H1 (cell line): Measurements from ENCODE around the gene CMSS1.

Experiments used
- CBX5 ChIP-seq: fragments of 300-800, 300-1000 bp; sonication (generic); IDR thresholded peaks from 2 replicates; pipeline ENCODE4 v1.7.1; 2016; ENCODE audit warnings: antibody characterized with exemption, low read length, low read depth
- EZH2 ChIP-seq: fragments of 200-600 bp; sonication (generic); IDR thresholded peaks from 2 replicates; pipeline ENCODE4 v1.7.1; 2012; ENCODE audit warnings: low read depth, mild to moderate bottlenecking, moderate library complexity, low read length, inconsistent platforms; ENCODE audit not compliant: severe bottlenecking
- GABPA ChIP-seq: IDR thresholded peaks from 2 replicates; pipeline ENCODE4 v1.6.1; 2011; ENCODE audit warnings: mild to moderate bottlenecking, low read length, moderate library complexity, borderline replicate concordance; ENCODE audit not compliant: insufficient read depth
- JUN ChIP-seq: IDR thresholded peaks from 2 replicates; pipeline ENCODE4 v1.6.1; 2011; ENCODE audit warnings: low read depth, mild to moderate bottlenecking, improper control_type of control experiment, low read length
- KDM5A ChIP-seq: fragments of 200-600 bp; IDR thresholded peaks from 2 replicates; pipeline ENCODE4 v1.7.1; 2012; ENCODE audit warnings: mild to moderate bottlenecking, low read length, inconsistent platforms, mixed read lengths
- POLR2A ChIP-seq, 2 experiments: IDR thresholded peaks; 1 replicate in 1 of 2; 2 replicates in 1 of 2; pipeline ENCODE4 v1.6.1; 2011; ENCODE audit warnings: low read depth in 2 of 2, low read length in 2 of 2, mild to moderate bottlenecking in 2 of 2; ENCODE audit errors: control extremely low read depth in 1 of 2
- POLR2AphosphoS5 ChIP-seq: IDR thresholded peaks from 2 replicates; pipeline ENCODE4 v1.6.1; 2011; ENCODE audit warnings: low read depth, low read length
- ZNF274 ChIP-seq: IDR thresholded peaks from 2 replicates; pipeline ENCODE4 v1.7.0; 2012; ENCODE audit warnings: low read length, borderline replicate concordance; ENCODE audit errors: extremely low read depth
- TF ChIP-seq, protein P1 (sequence below), 3 experiments: IDR thresholded peaks; 1 replicate in 2 of 3; 2 replicates in 1 of 3; pipeline versions ENCODE4 v1.5.1 to v1.6.1; 2011; ENCODE audit warnings: low read length in 3 of 3, mild to moderate bottlenecking in 3 of 3, inconsistent platforms in 2 of 3, low read depth in 1 of 3, moderate library complexity in 1 of 3; ENCODE audit not compliant: insufficient read depth in 1 of 3; ENCODE audit errors: control extremely low read depth in 1 of 3
- TF ChIP-seq, protein P2 (sequence below): IDR thresholded peaks from 2 replicates; pipeline ENCODE4 v1.6.1; 2011; ENCODE audit warnings: low read depth, mild to moderate bottlenecking, low read length; ENCODE audit not compliant: insufficient read depth

DNA sequence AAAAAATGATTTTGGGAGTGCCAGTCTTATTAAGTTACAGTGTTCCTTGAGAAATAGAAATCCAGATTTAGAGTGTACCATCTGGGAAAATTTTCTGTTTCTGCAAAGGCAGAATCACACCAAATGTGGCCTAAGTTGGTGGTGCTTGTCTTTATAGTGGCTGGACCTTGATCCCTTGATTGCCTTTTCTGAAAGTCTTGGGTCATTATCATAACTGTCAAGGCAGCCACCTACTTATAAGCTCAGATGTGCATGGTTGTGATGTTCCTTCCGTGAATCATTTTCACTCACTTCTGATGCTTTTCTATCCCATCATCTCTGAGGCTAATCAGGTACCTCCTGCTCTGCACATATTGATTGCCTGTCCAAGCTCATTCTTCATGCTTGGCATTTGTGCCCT is 20.1 kb downstream of the CMSS1 start:
- TF ChIP-seq, protein P1, sequence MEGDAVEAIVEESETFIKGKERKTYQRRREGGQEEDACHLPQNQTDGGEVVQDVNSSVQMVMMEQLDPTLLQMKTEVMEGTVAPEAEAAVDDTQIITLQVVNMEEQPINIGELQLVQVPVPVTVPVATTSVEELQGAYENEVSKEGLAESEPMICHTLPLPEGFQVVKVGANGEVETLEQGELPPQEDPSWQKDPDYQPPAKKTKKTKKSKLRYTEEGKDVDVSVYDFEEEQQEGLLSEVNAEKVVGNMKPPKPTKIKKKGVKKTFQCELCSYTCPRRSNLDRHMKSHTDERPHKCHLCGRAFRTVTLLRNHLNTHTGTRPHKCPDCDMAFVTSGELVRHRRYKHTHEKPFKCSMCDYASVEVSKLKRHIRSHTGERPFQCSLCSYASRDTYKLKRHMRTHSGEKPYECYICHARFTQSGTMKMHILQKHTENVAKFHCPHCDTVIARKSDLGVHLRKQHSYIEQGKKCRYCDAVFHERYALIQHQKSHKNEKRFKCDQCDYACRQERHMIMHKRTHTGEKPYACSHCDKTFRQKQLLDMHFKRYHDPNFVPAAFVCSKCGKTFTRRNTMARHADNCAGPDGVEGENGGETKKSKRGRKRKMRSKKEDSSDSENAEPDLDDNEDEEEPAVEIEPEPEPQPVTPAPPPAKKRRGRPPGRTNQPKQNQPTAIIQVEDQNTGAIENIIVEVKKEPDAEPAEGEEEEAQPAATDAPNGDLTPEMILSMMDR (IDR thresholded peaks at IDR 0.05; ENCODE audit: control extremely low read depth in 1 of 3, insufficient read depth in 1 of 3, low read depth in 1 of 3, low read length in 3 of 3): no peak
- no peak for TF ChIP-seq POLR2A (IDR thresholded peaks at IDR 0.05; ENCODE audit: control extremely low read depth in 1 of 2, low read depth in 2 of 2, low read length in 2 of 2)
- no peak for TF ChIP-seq ZNF274
- no peak for TF ChIP-seq POLR2AphosphoS5
- TF ChIP-seq GABPA: no peak
- TF ChIP-seq EZH2: no peak
- TF ChIP-seq CBX5: no peak
- no peak for TF ChIP-seq JUN
- TF ChIP-seq KDM5A: no peak
- TF ChIP-seq, protein P2, sequence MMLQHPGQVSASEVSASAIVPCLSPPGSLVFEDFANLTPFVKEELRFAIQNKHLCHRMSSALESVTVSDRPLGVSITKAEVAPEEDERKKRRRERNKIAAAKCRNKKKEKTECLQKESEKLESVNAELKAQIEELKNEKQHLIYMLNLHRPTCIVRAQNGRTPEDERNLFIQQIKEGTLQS: no peak
